ENCODE data around the gene CDKL1.
A peak's percentile ranks its signal among the peaks of the same experiment; 100 is the strongest.

Gene CDKL1

GRCh38 chr14:50347521-50347920 lies 49.2 kb downstream of the CDKL1 start:
- no peak for TF ChIP-seq CTCF (conservative IDR thresholded peaks at IDR 0.05)
- H3K27ac ChIP-seq, result peak overlapping the region; percentile 88; the same call in 1 of the 2 replicates

- peak overlapping the region; percentile 88 for H3K27ac ChIP-seq
- TF ChIP-seq CTCF (conservative IDR thresholded peaks at IDR 0.05), result no peak
These were observed 50.7 kb downstream of the CDKL1 start for GRCh38 chr14:50345846-50346422.

GRCh38 chr14:50344876-50345563 lies 51.7 kb downstream of the CDKL1 start:
- peak overlapping the region; percentile 88 for H3K27ac ChIP-seq
- no peak for TF ChIP-seq CTCF (conservative IDR thresholded peaks at IDR 0.05)

GRCh38 chr14:50344116-50344775 lies 52.4 kb downstream of the CDKL1 start:
- TF ChIP-seq CTCF (conservative IDR thresholded peaks at IDR 0.05), result no peak

GRCh38 chr14:50343434-50343833 lies 53.2 kb downstream of the CDKL1 start:
- TF ChIP-seq CTCF (conservative IDR thresholded peaks at IDR 0.05), result no peak
- peak overlapping the region; percentile 88 for H3K27ac ChIP-seq

More at GRCh38 chr14:50344116-50344775, 52.4 kb downstream of the CDKL1 start:
- H3K27ac ChIP-seq, result peak overlapping the region; percentile 88

- peak; percentile 84 for TF ChIP-seq CTCF (conservative IDR thresholded peaks at IDR 0.05)
- H3K27ac ChIP-seq, result peak overlapping the region; percentile 88
These were observed 54.2 kb downstream of the CDKL1 start for GRCh38 chr14:50342221-50343078.

GRCh38 chr14:50340963-50341362 lies 55.7 kb downstream of the CDKL1 start:
- TF ChIP-seq CTCF (conservative IDR thresholded peaks at IDR 0.05), result peak; percentile 25; the same call in 1 of the 2 replicates
- H3K27ac ChIP-seq, result peak overlapping the region; percentile 88

Data from VCaP (cell line).